Esophagus muscularis mucosa (tissue), 4 donors: ENCODE data around the gene NIPAL4.
A peak's percentile ranks its signal among the peaks of the same experiment; 100 is the strongest.

Experiments used
- CTCF ChIP-seq, 3 experiments: fragments of 200-600 bp in 2 of 3; fragments of 450-650 bp in 1 of 3; sonication (generic) in 2 of 3; IDR thresholded peaks; one replicate each; pipeline ENCODE4 v1.5.1; 2017 to 2019; ENCODE audit warnings: antibody characterized with exemption in 3 of 3, mild to moderate bottlenecking in 2 of 3, moderate library complexity in 1 of 3
- EP300 ChIP-seq: sonication (generic); formaldehyde crosslinking; IDR thresholded peaks from one replicate; pipeline ENCODE4 v1.6.1; 2017; ENCODE audit warnings: antibody characterized with exemption
- POLR2A ChIP-seq: fragments of 450-650 bp; IDR thresholded peaks from one replicate; pipeline ENCODE4 v1.6.1; 2017; ENCODE audit warnings: antibody characterized with exemption, moderate library complexity, mild to moderate bottlenecking, low read depth
- POLR2AphosphoS5 ChIP-seq, 2 donors: sonication (generic); formaldehyde crosslinking; IDR thresholded peaks; one replicate each; pipeline ENCODE4 v1.6.1; 2017; ENCODE audit warnings: antibody characterized with exemption in 2 of 2

GRCh38 chr5:157516626-157517325 is 56.8 kb downstream of the NIPAL4 start:
- no peak for TF ChIP-seq CTCF (IDR thresholded peaks at IDR 0.05)
- no peak for TF ChIP-seq POLR2A
- TF ChIP-seq EP300, result peak; percentile 10
- peak; percentile 85 to 86 for TF ChIP-seq POLR2AphosphoS5 (IDR thresholded peaks at IDR 0.05)
